Thyroid gland (tissue), 4 donors: ENCODE data around the gene DKKL1.

Experiments
- CTCF ChIP-seq, 6 experiments: fragments of 200-600 bp in 3 of 6; fragments of 450-650 bp in 3 of 6; sonication (generic) in 3 of 6; IDR thresholded peaks; one replicate each; pipeline ENCODE4 v1.5.1; 2016 to 2019; ENCODE audit warnings: antibody characterized with exemption in 6 of 6, mild to moderate bottlenecking in 2 of 6, inconsistent platforms in 1 of 6, moderate library complexity in 1 of 6
- POLR2A ChIP-seq, 2 donors: fragments of 450-650 bp; IDR thresholded peaks; one replicate each; pipeline ENCODE4 v1.6.1; 2017; ENCODE audit warnings: antibody characterized with exemption in 2 of 2, mild to moderate bottlenecking in 2 of 2, moderate library complexity in 1 of 2

- no peak for TF ChIP-seq CTCF (IDR thresholded peaks at IDR 0.05)
- no peak for TF ChIP-seq POLR2A (IDR thresholded peaks at IDR 0.05)
Observed at GRCh38 chr19:49421039-49421877, 57.6 kb downstream of the DKKL1 start.
